Smooth muscle cell (in vitro differentiated cells): Measurements from ENCODE around the gene NKPD1. TPM values are rescaled to one million over a fixed set of nuclear protein-coding genes. Genes with fewer than 3 reads are reported as not detected.

Source experiments
- DNase-seq: peaks from one replicate; lab custom pipeline; 2025; ENCODE audit not compliant: unreplicated experiment; lab: John Stamatoyannopoulos, UW
- H2AFZ ChIP-seq: fragments of 200-600 bp; sonication (generic); 2 replicates; pipeline ENCODE4 v1.6.0; 2016; ENCODE audit warnings: antibody characterized with exemption, low read depth, mild to moderate bottlenecking
- H3F3A ChIP-seq: fragments of 200-600 bp; sonication (generic); 2 replicates; pipeline ENCODE4 v1.6.0; 2017; ENCODE audit warnings: antibody characterized with exemption, low read depth
- H3K27ac ChIP-seq: fragments of 200-600 bp; sonication (generic); 2 replicates; pipeline ENCODE4 v1.5.1; 2016; ENCODE audit warnings: low read depth, mild to moderate bottlenecking
- H3K27me3 ChIP-seq: fragments of 200-600 bp; sonication (generic); 2 replicates; pipeline ENCODE4 v1.6.1; 2016; ENCODE audit warnings: low read depth, mild to moderate bottlenecking
- H3K36me3 ChIP-seq: fragments of 200-600 bp; sonication (generic); 2 replicates; pipeline ENCODE4 v1.5.1; 2016; ENCODE audit warnings: low read depth
- H3K4me1 ChIP-seq: fragments of 200-600 bp; sonication (generic); 2 replicates; pipeline ENCODE4 v1.5.1; 2016; ENCODE audit warnings: low read depth
- H3K4me2 ChIP-seq: fragments of 200-600 bp; sonication (generic); 2 replicates; pipeline ENCODE4 v1.6.0; 2016; ENCODE audit warnings: mild to moderate bottlenecking
- H3K4me3 ChIP-seq: fragments of 200-600 bp; sonication (generic); 2 replicates; pipeline ENCODE4 v1.5.1; 2016; ENCODE audit warnings: mild to moderate bottlenecking
- H3K79me2 ChIP-seq: fragments of 200-600 bp; sonication (generic); 2 replicates; pipeline ENCODE4 v1.6.0; 2016; ENCODE audit warnings: low read depth, mild to moderate bottlenecking
- H3K9ac ChIP-seq: fragments of 200-600 bp; sonication (generic); 2 replicates; pipeline ENCODE4 v1.6.0; 2016; ENCODE audit warnings: low read depth
- H3K9me3 ChIP-seq: fragments of 200-600 bp; sonication (generic); replicated peaks from 2 replicates; pipeline ENCODE4 v1.5.1; 2016; ENCODE audit warnings: low read depth
- H4K20me1 ChIP-seq: fragments of 200-600 bp; sonication (generic); 2 replicates; pipeline ENCODE4 v1.6.0; 2016; ENCODE audit warnings: low read depth
- WGBS: methylation state at CpG from one replicate; pipeline ENCODE4 v1.1.7; 2016; ENCODE audit warnings: low lambda C conversion rate; 5-methylcytosine and 5-hydroxymethylcytosine counted together
- polyA plus RNA-seq: library from polyadenylated mRNA; unstranded; fragments of >200 nt; fragmentation: Nextera tagmentation; extraction: Ambion mirVana; gene quantifications from 2 replicates; pipeline ENCODE4 v1.2.1, GENCODE V29; 2016
- total RNA-seq: library from RNA; depleted of rRNA; stranded (reverse); fragments of >200 nt; gene quantifications from 2 replicates; pipeline ENCODE4 v1.2.3, GENCODE V29; 2014
- TF ChIP-seq, protein P1 (sequence below): fragments of 200-600 bp; sonication (generic); IDR thresholded peaks from 2 replicates; pipeline ENCODE4 v1.5.1; 2017; ENCODE audit warnings: borderline replicate concordance, mild to moderate bottlenecking, antibody characterized with exemption; ENCODE audit not compliant: insufficient read depth, poor library complexity, severe bottlenecking

Gene NKPD1
- total and polyA plus RNA-seq, 2 experiments from 2014 or later, result 0.13 to 1.6 TPM

DNA sequence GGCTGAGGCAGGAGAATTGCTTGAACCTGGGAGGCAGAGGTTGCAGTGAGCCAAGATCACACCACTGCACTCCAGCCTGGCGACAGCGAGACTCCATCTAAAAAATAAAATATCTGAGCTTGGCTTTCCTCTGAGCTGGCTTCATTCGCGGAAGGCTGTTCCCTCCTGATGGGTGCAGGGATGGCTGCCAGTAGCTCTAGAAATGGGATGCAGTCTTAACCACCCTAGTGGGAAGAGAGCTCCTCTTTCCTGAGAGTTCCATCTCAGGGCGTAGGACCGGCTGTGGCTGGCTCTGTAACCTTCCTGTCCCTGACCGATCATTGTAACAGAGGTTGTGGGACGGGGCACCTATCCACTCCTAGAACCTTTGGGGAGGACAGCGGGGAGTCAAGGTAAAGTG is 35.4 kb downstream of the NKPD1 start:
- Histone ChIP-seq H3K36me3 (no peaks in the 10 kb centered on the region), H3K4me1 (no peaks in the 10 kb centered on the region), H3K27ac (no peak overlapping the region), H3K79me2 (peaks cover 65% of the 10 kb centered on the region), H3K9me3 (no peaks in the 10 kb centered on the region), H3F3A (no peaks in the 10 kb centered on the region), H3K9ac (no peak overlapping the region), H2AFZ (no peak overlapping the region), H3K27me3 (no peaks in the 10 kb centered on the region), H3K4me3 (no peak overlapping the region), H3K4me2 (no peak overlapping the region), H4K20me1 (peaks cover 99% of the 10 kb centered on the region)
- DNase-seq, result no peak
- TF ChIP-seq, protein P1, sequence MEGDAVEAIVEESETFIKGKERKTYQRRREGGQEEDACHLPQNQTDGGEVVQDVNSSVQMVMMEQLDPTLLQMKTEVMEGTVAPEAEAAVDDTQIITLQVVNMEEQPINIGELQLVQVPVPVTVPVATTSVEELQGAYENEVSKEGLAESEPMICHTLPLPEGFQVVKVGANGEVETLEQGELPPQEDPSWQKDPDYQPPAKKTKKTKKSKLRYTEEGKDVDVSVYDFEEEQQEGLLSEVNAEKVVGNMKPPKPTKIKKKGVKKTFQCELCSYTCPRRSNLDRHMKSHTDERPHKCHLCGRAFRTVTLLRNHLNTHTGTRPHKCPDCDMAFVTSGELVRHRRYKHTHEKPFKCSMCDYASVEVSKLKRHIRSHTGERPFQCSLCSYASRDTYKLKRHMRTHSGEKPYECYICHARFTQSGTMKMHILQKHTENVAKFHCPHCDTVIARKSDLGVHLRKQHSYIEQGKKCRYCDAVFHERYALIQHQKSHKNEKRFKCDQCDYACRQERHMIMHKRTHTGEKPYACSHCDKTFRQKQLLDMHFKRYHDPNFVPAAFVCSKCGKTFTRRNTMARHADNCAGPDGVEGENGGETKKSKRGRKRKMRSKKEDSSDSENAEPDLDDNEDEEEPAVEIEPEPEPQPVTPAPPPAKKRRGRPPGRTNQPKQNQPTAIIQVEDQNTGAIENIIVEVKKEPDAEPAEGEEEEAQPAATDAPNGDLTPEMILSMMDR, result no peak
- WGBS, result 97% methylated on average over 9 of the region's 9 CpGs

- Histone ChIP-seq H3K27me3 (no peaks in the 10 kb centered on the region), H3K4me2 (no peak overlapping the region), H2AFZ (no peak overlapping the region), H3K9me3 (no peaks in the 10 kb centered on the region), H4K20me1 (peaks cover 99% of the 10 kb centered on the region), H3K9ac (no peak overlapping the region), H3K27ac (no peak overlapping the region), H3K36me3 (no peaks in the 10 kb centered on the region), H3F3A (no peaks in the 10 kb centered on the region), H3K4me3 (no peak overlapping the region), H3K4me1 (no peaks in the 10 kb centered on the region), H3K79me2 (peaks cover 71% of the 10 kb centered on the region)
- WGBS, result 93% methylated on average over 6 of the region's 6 CpGs
- no peak for DNase-seq
- TF ChIP-seq, protein P1, result no peak
Measured at GRCh38 chr19:45124021-45124420, 36.8 kb downstream of the NKPD1 start.

- Histone ChIP-seq H4K20me1 (peaks cover 99% of the 10 kb centered on the region), H3K36me3 (no peaks in the 10 kb centered on the region), H3K27ac (no peak overlapping the region), H3F3A (no peaks in the 10 kb centered on the region), H3K9me3 (no peaks in the 10 kb centered on the region), H2AFZ (no peak overlapping the region), H3K4me3 (no peak overlapping the region), H3K27me3 (no peaks in the 10 kb centered on the region), H3K4me2 (no peak overlapping the region), H3K4me1 (no peaks in the 10 kb centered on the region), H3K79me2 (peaks cover 74% of the 10 kb centered on the region), H3K9ac (no peak overlapping the region)
- TF ChIP-seq, protein P1, result no peak
- DNase-seq, result no peak
- WGBS, result 62% methylated on average over 9 of the region's 9 CpGs
Measured at GRCh38 chr19:45123440-45123850, 37.3 kb downstream of the NKPD1 start.

- Histone ChIP-seq H4K20me1 (peaks cover 99% of the 10 kb centered on the region), H2AFZ (no peak overlapping the region), H3K27me3 (no peaks in the 10 kb centered on the region), H3K4me1 (no peaks in the 10 kb centered on the region), H3K9ac (no peak overlapping the region), H3K4me2 (no peak overlapping the region), H3K9me3 (no peaks in the 10 kb centered on the region), H3K27ac (no peak overlapping the region), H3K79me2 (peaks cover 70% of the 10 kb centered on the region), H3F3A (no peaks in the 10 kb centered on the region), H3K36me3 (no peaks in the 10 kb centered on the region), H3K4me3 (no peak overlapping the region)
- TF ChIP-seq, protein P1, result no peak
- no peak for DNase-seq
- 93% methylated on average over 5 of the region's 6 CpGs for WGBS
Measured at GRCh38 chr19:45122832-45123231, 38.0 kb downstream of the NKPD1 start.
